ENCODE measurements around the gene NPAS3.

DNA sequence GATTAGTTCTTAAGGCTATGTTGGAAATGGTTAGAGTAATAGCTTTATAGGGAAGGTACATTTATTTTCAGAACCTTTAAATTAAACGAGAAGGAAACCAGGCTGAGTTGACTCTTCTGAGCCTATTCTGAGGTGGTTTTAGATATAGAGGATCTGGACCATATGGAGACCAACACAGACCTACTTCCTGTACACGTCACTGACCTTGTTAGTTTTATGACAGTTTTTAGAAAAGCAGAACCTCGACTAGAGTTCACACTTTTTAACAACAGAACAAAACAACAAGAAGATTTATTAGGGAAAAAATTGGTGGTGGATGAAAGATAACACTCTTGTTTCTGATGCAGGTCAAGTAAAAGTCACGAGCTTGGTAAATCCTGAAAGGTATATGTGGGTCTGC, 107.1 kb downstream of the NPAS3 start:
- TF ChIP-seq POLR2A (IDR thresholded peaks at IDR 0.05), result no peak
- TF ChIP-seq, protein P1, sequence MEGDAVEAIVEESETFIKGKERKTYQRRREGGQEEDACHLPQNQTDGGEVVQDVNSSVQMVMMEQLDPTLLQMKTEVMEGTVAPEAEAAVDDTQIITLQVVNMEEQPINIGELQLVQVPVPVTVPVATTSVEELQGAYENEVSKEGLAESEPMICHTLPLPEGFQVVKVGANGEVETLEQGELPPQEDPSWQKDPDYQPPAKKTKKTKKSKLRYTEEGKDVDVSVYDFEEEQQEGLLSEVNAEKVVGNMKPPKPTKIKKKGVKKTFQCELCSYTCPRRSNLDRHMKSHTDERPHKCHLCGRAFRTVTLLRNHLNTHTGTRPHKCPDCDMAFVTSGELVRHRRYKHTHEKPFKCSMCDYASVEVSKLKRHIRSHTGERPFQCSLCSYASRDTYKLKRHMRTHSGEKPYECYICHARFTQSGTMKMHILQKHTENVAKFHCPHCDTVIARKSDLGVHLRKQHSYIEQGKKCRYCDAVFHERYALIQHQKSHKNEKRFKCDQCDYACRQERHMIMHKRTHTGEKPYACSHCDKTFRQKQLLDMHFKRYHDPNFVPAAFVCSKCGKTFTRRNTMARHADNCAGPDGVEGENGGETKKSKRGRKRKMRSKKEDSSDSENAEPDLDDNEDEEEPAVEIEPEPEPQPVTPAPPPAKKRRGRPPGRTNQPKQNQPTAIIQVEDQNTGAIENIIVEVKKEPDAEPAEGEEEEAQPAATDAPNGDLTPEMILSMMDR (IDR thresholded peaks at IDR 0.05), result no peak
